GM19099 (cell line): ENCODE results near the gene NAPG.

Experiments
- POLR2A ChIP-seq: IDR thresholded peaks from 3 replicates; pipeline ENCODE4 v1.6.1; 2011; ENCODE audit warnings: low read depth; ENCODE audit not compliant: insufficient read length; ENCODE audit errors: extremely low read depth

NAPG gene

DNA sequence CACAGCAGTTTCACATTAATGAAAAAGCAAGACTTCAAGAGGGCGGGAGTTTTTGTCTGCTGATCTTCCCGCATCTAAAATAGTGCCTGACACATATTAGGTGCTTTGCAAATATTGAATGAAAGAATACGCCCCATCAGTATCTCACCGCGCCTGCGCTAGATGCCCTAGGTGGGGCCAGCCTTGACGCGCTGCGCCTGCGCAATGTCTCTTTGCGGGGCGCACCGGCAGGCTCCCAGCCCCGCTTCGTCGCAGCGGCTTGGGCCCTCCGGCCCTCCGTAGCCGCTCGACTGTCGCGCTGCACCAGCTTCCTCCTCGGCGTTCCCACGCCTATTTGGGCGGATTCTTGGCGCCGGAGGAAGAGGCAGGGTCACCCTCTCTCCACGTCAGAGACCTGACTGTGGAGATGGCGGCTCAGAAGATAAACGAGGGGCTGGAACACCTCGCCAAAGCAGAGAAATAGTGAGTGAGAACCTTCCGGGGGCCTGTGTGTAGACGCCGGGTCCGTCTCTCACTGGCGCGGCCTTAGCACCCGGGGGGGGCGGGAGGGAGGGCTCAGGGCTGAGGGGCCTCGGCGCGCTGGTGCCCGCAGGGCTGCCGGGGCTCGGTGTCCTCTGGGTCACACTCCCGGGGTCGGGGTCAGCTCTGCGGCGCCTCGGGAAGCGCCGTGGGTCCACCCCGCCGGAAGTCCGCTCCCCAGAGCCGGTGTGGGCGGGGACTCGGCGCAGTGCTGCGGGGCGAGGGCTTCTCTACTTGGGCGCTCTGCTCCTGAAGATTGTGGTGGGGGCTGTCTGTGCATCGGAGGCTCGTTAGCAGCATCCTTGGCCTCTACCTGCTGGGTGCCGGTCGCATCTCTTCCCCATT lies at the start of gene NAPG:
Gene NAPG, plus strand, starts transcription at position 331 of the 864 bp plus-strand sequence. Its CDS starts 76 bp downstream, at position 407.
- TF ChIP-seq POLR2A = peak; percentile 82

DNA sequence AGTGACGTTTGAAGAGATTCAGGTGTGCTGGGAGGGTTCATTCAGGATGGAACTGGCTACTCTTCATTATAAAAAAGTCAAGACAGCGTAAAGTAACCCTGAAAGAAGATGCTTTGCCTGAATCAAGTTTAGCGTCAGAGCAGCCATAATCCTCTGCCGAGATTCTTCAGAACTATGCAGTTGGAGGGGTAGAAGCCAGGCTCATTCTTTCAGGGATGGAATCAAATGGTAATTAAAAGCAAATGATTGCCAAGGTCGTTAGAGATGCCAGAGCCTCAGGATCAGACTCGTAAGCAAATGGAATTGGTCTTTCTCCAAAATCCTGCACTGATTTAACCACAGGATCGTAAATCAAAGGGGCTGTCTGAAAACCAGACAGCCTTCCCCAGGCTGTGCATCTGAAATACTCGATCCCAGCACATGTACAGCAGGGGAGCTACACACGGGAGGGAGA lies 49.5 kb upstream of the NAPG start:
- TF ChIP-seq POLR2A = no peak

DNA sequence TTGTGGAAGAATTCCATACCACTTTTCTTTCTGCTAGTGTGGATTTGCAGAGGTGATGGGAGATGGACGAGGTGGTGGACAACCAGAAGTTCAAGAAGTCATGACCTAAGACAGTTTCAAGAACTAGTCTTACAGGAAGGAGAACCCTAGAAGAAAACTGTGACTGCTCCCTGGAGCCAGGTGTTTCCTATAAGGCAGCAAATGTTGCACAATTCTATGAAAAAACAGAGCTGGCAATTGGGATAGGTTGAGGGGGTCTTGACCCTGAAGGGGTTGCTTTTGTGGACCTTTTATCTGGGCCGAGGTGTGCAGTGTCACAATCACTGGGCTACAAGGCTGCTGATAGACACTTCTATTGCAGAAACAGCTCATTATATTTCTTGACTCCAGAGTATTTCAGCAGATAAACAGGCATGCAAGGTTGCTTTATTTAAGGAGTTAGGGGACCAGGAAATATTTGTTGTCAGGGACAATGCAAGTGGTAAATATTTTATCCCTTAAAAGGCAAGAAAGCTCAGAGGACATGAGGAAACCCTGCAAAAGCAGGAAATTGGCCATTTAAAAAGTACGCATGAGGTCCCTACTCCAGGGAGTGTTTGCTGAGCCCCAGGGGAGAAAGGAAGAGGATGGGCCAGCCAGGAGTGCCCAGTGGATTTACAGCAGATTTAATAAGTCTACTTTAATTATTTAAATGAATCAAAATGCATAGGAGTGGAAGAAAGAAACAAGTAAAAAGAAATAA lies 48.5 kb upstream of the NAPG start:
- TF ChIP-seq POLR2A = no peak

DNA sequence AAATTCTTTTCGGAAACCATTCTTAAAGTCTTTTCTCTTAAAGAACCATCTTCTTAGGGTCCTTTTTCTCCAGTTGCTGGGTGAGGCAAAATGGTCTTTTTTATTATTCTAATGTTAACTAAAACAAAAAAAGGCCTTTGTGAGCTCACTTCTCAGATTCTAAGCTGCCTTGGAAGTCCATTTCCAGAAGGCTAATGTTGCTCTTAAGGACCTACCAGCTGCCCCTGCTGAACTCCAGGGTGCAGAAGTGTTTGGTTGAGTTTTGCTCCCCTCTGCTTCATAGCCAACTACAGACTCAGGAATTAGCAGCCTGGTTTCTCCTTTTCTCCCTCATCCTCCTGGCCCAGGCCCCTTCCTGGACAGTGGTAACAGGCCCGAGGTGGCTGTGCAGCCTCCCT lies 48.0 kb upstream of the NAPG start:
- no peak for TF ChIP-seq POLR2A

DNA sequence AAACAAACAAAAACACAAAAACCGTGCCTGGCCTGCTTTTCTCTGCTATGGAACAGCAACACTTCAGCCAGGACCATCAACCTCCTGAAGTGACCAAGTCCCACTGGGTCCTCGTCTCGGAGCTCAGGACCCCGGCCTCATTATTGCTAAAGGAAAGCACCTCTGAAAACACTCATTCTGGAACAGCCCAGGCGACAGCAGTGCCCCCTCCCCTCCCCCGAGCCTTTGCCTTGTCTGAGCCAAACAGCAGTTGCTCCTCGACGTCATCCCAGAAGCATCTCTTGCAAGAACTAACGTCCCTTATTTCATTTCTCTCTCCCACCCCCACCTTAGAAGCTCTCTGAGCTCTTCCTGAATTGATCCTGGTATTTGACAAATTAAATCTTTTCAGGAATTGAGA lies 44.0 kb upstream of the NAPG start:
- no peak for TF ChIP-seq POLR2A

DNA sequence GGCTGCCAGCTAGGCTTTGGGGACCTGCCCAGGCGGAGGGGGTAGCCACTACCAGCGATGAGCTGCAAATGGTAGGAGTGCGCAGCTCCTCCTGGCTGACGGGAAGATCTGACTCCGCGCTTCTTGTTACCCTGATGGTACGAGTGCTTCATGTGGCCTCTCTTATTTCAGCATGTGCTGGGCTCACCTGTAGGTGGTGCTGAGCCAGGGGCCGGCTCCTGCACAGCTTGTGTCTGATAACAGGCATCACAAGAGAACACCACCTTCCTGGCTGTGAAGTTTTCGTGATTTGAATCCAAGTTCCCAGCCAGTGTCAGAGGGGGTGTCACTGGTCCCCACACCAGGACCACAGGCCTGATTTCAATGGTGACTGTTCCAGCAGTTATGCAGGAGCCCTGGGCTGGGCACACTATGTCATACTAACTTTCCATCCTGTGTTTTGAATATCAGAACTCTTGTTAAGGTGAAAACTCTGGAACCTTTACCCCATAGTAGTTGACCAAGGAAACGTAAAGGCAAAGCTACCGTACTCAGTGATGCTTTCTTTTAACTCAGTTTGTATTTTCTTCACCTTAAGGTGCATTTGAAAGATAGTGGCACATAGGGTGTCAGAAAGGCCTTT lies 43.4 kb upstream of the NAPG start:
- TF ChIP-seq POLR2A = no peak

DNA sequence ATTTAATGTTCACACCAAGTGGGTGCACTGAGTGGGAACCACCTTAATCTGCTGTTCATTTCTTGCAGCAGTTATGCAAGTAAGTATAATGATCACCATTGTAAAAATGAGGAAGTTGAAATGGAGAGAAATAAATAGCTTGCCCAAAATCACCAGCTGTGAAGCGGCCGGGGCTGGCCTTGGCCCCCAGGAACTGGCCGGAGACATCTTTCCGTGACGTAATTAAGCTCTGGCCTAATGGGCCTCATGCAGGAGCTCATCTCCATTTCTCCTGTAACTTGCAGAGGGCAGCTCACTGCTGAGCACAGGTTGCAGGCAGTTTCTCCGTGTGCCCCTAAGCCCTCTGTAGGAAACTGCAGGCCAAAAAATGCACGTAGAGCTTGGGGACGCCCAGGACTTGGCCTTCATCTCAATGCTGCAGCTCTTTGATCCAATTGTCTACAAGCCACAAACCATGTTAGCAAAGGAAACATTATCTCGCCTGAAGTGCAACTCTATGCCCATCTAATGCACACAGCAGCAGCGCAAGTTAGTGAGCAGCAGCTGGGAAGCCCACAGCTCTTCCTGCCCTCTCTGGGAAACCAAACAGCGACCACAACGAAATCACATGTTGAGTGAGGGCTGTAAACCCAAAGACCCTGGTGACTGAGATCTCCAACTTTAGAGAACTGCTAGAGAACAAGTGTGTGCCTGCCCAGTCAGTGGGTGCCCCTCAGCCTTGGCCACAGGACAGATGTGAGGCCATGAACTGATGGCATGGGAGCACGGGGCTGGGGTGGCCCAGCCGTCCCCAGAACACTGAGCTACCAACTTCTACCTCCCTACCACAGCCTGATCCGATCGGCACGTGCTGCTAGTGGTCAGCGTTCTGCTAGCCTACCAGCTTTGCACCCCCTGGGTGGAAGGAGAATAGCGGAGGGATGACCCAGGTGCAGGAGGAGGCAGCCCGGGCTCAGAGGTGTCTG lies 42.6 kb upstream of the NAPG start:
- TF ChIP-seq POLR2A = peak; percentile 44

DNA sequence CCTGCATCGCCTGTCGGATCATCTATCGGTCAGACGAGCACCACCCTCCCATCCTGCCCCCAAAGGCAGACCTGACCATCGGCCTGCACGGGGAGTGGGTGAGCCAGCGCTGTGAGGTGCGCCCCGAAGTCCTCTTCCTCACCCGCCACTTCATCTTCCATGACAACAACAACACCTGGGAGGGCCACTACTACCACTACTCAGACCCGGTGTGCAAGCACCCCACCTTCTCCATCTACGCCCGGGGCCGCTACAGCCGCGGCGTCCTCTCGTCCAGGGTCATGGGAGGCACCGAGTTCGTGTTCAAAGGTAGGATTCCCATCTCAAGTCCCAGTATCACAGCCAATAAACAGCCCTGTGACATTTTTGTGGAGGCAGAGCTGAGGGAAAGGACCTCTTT lies 40.4 kb upstream of the NAPG start:
- TF ChIP-seq POLR2A = no peak

DNA sequence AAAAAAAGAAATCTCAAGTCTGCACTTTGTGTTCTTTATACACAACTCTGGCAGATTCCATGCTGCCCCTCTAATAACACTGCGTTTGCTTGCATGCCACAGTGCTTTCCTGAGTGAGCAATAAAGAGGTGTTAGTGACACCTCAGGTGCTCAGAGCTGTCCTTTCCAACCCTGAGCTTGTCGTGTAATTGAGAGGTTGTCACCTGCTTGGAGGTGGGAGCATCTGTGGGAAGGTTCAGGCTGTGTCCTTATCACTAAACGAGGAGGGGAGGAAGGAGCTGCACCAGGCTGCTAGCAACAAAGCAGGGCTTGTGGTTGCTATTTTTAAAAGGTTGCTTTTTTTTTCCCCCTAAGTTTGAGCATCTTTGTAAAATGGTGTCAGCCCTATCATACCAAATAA lies 39.5 kb upstream of the NAPG start:
- TF ChIP-seq POLR2A = no peak

DNA sequence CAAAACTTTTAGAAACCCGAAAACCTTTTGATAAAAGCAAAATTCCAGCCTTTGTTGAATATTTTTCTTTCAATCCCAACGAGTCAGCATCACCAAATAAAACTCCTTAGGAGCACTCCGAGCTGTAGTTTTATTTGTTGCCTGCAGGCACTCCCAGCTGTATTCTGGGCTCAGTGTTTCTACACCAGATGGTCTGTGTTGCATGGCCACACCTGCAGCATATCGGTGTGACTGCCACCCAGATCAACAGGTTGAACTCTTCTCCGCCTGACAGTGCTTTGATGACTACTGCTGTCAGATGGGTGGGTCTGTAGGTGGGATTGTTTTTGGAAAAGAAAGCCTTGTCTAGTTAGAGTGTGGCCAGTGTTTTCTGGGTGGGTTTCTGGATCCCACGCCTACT lies 38.7 kb upstream of the NAPG start:
- no peak for TF ChIP-seq POLR2A

DNA sequence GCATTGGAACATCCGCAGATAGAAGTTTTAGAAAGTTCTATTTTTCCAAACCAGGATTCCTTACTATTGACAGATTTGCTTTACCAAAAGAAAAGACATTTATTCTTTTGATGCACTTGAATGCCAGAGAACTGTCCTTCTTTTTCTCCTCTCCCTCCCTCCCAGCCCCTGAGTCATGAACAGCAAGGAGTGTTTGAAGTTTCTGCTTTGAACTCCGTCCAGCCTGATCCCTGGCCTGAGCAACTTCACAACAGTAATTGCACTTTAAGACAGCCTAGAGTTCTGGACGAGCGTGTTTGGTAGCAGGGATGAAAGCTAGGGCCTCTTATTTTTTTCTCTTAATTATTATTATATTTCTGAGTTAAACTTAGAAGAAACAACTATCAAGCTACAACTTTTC lies 37.8 kb upstream of the NAPG start:
- TF ChIP-seq POLR2A = no peak

DNA sequence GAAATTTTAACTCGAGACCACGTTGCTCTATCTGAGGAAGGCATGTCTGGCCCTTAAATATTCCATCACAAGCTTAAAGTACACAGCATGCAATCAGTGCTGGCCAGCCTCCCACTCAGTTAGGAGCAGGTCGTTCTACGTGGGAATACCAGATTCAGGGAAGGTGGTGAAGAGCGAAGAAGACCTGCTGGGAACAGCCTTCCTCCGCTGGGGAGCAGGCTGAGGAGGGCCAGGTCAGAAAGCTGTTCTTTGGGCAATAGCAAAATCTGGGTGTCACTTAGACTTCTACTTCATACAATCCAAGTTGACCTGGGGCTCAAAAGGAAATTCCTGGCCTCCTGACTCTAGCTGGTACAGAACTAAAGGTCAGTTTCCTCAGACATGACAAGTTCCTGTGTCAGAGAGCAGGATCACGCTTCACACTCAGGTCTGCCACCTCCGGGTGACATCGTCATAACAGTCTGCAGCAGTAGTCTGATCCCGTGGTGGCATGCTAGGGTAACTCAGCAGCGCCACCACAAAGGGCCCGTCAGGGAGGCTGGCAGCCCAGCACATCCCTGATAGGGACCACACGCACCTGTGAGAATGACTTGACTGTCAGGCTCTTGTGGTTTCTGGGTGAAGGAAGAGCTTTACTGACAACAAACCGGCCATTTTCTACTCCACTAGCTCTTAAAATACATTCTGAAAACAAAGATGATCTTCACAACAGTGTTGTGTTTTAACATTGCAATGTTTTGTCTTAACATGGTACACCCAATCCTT lies 35.2 kb upstream of the NAPG start:
- TF ChIP-seq POLR2A = no peak

DNA sequence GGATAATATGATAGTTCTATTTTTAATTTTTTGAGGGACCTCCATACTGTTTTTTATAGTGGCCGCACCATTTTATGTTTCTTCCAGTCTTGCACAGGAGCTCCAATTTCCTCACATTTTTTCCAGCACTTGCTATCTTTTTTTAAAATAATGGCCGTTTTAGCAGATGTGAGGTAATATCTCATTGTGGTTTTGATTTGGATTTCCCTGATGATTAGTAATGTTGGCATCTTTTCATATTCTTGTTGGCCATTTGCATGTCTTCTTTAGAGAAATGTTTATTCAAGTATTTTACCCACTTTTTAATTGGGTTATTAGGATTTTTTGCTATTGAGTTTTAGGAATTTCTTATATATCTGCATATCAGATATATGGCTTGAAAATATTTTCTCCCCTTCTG lies 29.9 kb upstream of the NAPG start:
- TF ChIP-seq POLR2A = no peak
